SH-SY5Y (cell line): ENCODE measurements around the gene RAB2B.

ENCODE experiments used
- GATA2 ChIP-seq: IDR thresholded peaks from 2 replicates; pipeline ENCODE4 v1.6.1; 2011; ENCODE audit warnings: mild to moderate bottlenecking, low read depth, low read length
- GATA3 ChIP-seq: IDR thresholded peaks from 2 replicates; pipeline ENCODE4 v1.6.1; 2011; ENCODE audit warnings: low read depth, mild to moderate bottlenecking, low read length, moderate library complexity

DNA sequence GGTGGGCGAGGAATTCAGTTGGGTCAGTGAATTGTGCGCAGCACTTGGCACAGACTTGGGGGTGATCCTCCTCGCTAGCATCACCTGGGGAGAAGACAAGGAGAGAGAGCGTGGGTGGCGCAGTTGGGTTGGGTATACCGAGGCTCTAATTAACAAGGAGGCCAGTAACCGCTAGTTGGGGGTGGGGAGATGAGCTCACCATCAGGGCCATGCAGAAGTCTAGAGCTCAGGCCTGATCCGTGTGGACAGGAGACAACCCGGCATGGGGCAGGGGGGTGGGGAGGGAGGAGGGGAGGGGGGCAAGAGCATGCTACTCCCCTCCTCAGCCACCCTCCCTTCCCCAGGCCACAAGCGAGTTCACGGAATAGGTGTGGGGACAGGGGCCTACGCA is 48.8 kb upstream of the RAB2B start:
- TF ChIP-seq GATA2 (no peak), GATA3 (no peak)
